Measurements from ENCODE around the gene PAN3.

DNA sequence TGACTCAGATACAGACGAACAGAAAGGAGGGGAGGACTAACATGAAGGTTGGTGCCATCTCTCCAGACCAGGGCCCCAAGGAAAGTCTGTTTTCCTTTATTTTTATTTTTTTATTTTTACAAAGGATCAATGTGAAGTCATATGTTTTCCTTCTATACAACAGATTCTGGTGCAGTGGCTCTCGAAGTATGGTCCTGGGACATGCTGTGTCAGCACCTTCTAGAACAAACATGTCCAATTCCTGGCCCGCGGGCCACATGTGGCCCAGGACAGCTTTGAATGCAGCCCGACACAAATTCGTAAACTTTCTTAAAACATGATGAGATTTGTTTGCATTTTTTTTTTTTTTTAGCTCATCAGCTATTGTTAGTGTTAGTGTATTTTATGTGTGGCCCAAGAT lies 181.9 kb downstream of the PAN3 start:
- TF ChIP-seq RARB (CRISPR knock-in tag; IDR thresholded peaks at IDR 0.05) (no peak), PATZ1 (CRISPR knock-in tag; IDR thresholded peaks at IDR 0.05; ENCODE audit: borderline replicate concordance) (no peak), TCF4 (CRISPR knock-in tag; IDR thresholded peaks at IDR 0.05; ENCODE audit: borderline replicate concordance) (no peak), ARNTL (CRISPR knock-in tag; IDR thresholded peaks at IDR 0.05; ENCODE audit: borderline replicate concordance, low read depth) (no peak), ZNF70 (CRISPR knock-in tag; IDR thresholded peaks at IDR 0.05) (no peak), ESRRG (CRISPR knock-in tag; IDR thresholded peaks at IDR 0.05) (no peak), CSDC2 (CRISPR knock-in tag; IDR thresholded peaks at IDR 0.05) (no peak), ZFP3 (CRISPR knock-in tag; IDR thresholded peaks at IDR 0.05) (no peak), ISL1 (CRISPR knock-in tag; IDR thresholded peaks at IDR 0.05) (no peak)

Data from SK-N-SH treated with all-trans-retinoic acid at 6 μM for 48 hours (cell line).